SK-N-SH (cell line): Measurements from ENCODE around the gene PFKFB1. TPM values are rescaled to one million over a fixed set of nuclear protein-coding genes. Genes with fewer than 3 reads are reported as not detected.

Source experiments
- CTCF ChIA-PET: fragments of 300-600, 350-600 bp; formaldehyde crosslinking; extraction: SDS; loops from one replicate; lab custom pipeline; 2021; lab: Yijun Ruan, JAX
- POLR2A ChIA-PET: fragments of 350-600 bp; sonication (Branson Sonifier 250); formaldehyde crosslinking; extraction: SDS; loops from one replicate; lab custom pipeline; 2020; ENCODE audit warnings: antibody characterized with exemption, inconsistent platforms; lab: Yijun Ruan, JAX
- DNase-seq: peaks from one replicate; pipeline ENCODE4 v3.0.0; 2012
- H2AFZ ChIP-seq: fragments of 200-600 bp; sonication (generic); 2 replicates; pipeline ENCODE4 v1.8.1; 2016; ENCODE audit warnings: antibody characterized with exemption, mild to moderate bottlenecking, low read depth
- H3F3A ChIP-seq: fragments of 200-600 bp; sonication (generic); replicated peaks from 2 replicates; pipeline ENCODE3; 2016; ENCODE audit warnings: antibody characterized with exemption, mild to moderate bottlenecking; ENCODE audit not compliant: insufficient read depth
- H3K27ac ChIP-seq, 2 experiments: fragments of 200-500 bp in 1 of 2; fragments of 200-600 bp in 1 of 2; sonication (Bioruptor generic) in 1 of 2; sonication (generic), shearing (Covaris generic) in 1 of 2; 2 replicates each; pipeline versions ENCODE4 v1.5.1 to v1.6.1; 2014 to 2016; ENCODE audit warnings: low read depth in 2 of 2, inconsistent platforms in 1 of 2, low read length in 1 of 2, mild to moderate bottlenecking in 1 of 2, mixed read lengths in 1 of 2
- H3K27me3 ChIP-seq: fragments of 200-600 bp; sonication (generic), shearing (Covaris generic); 2 replicates; pipeline ENCODE4 v1.6.1; 2016; ENCODE audit warnings: mixed run types; ENCODE audit not compliant: insufficient read depth
- H3K36me3 ChIP-seq, 2 experiments: fragments of 200-500 bp in 1 of 2; fragments of 200-600 bp in 1 of 2; sonication (Bioruptor generic) in 1 of 2; sonication (generic) in 1 of 2; replicated peaks in 1 of 2; 2 replicates each; pipeline versions ENCODE3 to v1.5.1; 2014 to 2016; ENCODE audit warnings: low read length in 1 of 2, mild to moderate bottlenecking in 1 of 2; ENCODE audit not compliant: insufficient read depth in 2 of 2, control insufficient read depth in 1 of 2
- H3K4me1 ChIP-seq, 2 experiments: fragments of 200-500 bp in 1 of 2; fragments of 200-600 bp in 1 of 2; sonication (Bioruptor generic) in 1 of 2; sonication (generic), shearing (Covaris generic) in 1 of 2; 2 replicates each; pipeline versions ENCODE4 v1.5.1 to v1.6.1; 2014 to 2016; ENCODE audit warnings: low read depth in 1 of 2, low read length in 1 of 2, mixed run types in 1 of 2; ENCODE audit not compliant: insufficient read depth in 2 of 2, control insufficient read depth in 1 of 2
- H3K4me2 ChIP-seq: fragments of 200-600 bp; sonication (generic), shearing (Covaris generic); 2 replicates; pipeline ENCODE4 v1.6.1; 2017; ENCODE audit warnings: mixed run types
- H3K4me3 ChIP-seq, 2 experiments: fragments of 200-500 bp in 1 of 2; fragments of 200-600 bp in 1 of 2; sonication (Bioruptor generic) in 1 of 2; sonication (generic), shearing (Covaris generic) in 1 of 2; 2 replicates each; pipeline versions ENCODE4 v1.5.1 to v1.8.1; 2014 to 2016; ENCODE audit warnings: low read depth in 2 of 2, inconsistent platforms in 1 of 2, low read length in 1 of 2, mild to moderate bottlenecking in 1 of 2, mixed read lengths in 1 of 2, moderate library complexity in 1 of 2
- H3K79me2 ChIP-seq: fragments of 200-600 bp; sonication (generic); 2 replicates; pipeline ENCODE4 v1.8.1; 2017; ENCODE audit warnings: mild to moderate bottlenecking; ENCODE audit not compliant: insufficient read depth
- H3K9ac ChIP-seq: fragments of 200-600 bp; sonication (generic); 2 replicates; pipeline ENCODE4 v1.6.1; 2017; ENCODE audit warnings: mixed run types
- H3K9me2 ChIP-seq: fragments of 200-600 bp; sonication (generic); 2 replicates; pipeline ENCODE4 v1.6.1; 2017; ENCODE audit warnings: mixed run types
- H3K9me3 ChIP-seq: fragments of 200-600 bp; sonication (generic); 2 replicates; pipeline ENCODE4 v1.6.1; 2017; ENCODE audit warnings: mixed run types, mild to moderate bottlenecking, moderate library complexity
- H4K20me1 ChIP-seq: fragments of 200-600 bp; sonication (generic); 2 replicates; pipeline ENCODE4 v1.6.1; 2017; ENCODE audit warnings: mild to moderate bottlenecking, mixed run types; ENCODE audit not compliant: insufficient read depth
- CHD2 ChIP-seq: fragments of 150-350 bp; IDR thresholded peaks from 2 replicates; pipeline ENCODE4 v1.6.1; 2018; ENCODE audit warnings: low read length; ENCODE audit not compliant: partially characterized antibody
- ELF1 ChIP-seq: IDR thresholded peaks from 2 replicates; pipeline ENCODE4 v1.4.0; 2012
- EZH2phosphoT487 ChIP-seq: fragments of 200-600 bp; sonication (generic); IDR thresholded peaks from 2 replicates; pipeline ENCODE4 v1.6.1; 2017; ENCODE audit warnings: low read depth, mixed run types, mild to moderate bottlenecking, antibody characterized with exemption, moderate library complexity, borderline replicate concordance
- FOXJ3 ChIP-seq: sonication (generic); formaldehyde crosslinking; IDR thresholded peaks from 2 replicates; pipeline ENCODE4 v1.5.1; 2020; ENCODE audit warnings: mild to moderate bottlenecking, missing genetic modification reagents
- FOXM1 ChIP-seq: IDR thresholded peaks from 2 replicates; pipeline ENCODE4 v1.4.0; 2012; ENCODE audit warnings: low read depth, mild to moderate bottlenecking
- GATA2 ChIP-seq: sonication (generic); formaldehyde crosslinking; IDR thresholded peaks from 2 replicates; pipeline ENCODE4 v1.5.0; 2020; ENCODE audit warnings: mild to moderate bottlenecking, missing genetic modification reagents
- MEF2A ChIP-seq: IDR thresholded peaks from 2 replicates; pipeline ENCODE4 v1.4.0; 2012; ENCODE audit warnings: low read depth, borderline replicate concordance
- NRF1 ChIP-seq: IDR thresholded peaks from 2 replicates; pipeline ENCODE4 v1.6.1; 2012; ENCODE audit warnings: low read depth, mild to moderate bottlenecking, low read length
- POLR2AphosphoS5 ChIP-seq: IDR thresholded peaks from 2 replicates; pipeline ENCODE4 v1.6.1; 2012; ENCODE audit warnings: low read depth, low read length
- RCOR1 ChIP-seq: fragments of 150-350 bp; IDR thresholded peaks from 2 replicates; pipeline ENCODE4 v1.6.1; 2017; ENCODE audit warnings: antibody characterized with exemption, low read length
- SIN3A ChIP-seq: IDR thresholded peaks from 2 replicates; pipeline ENCODE4 v1.6.1; 2012; ENCODE audit warnings: low read depth, mild to moderate bottlenecking, low read length, moderate library complexity, borderline replicate concordance
- TAF1 ChIP-seq: IDR thresholded peaks from 2 replicates; pipeline ENCODE4 v1.6.1; 2012; ENCODE audit warnings: low read depth, mild to moderate bottlenecking, low read length, moderate library complexity, borderline replicate concordance
- TEAD4 ChIP-seq: IDR thresholded peaks from 2 replicates; pipeline ENCODE4 v1.4.0; 2012; ENCODE audit warnings: mild to moderate bottlenecking, borderline replicate concordance; ENCODE audit not compliant: insufficient read depth
- WGBS: methylation state at CpG from one replicate; pipeline ENCODE4 v1.1.6; 2017; ENCODE audit warnings: low lambda C conversion rate; 5-methylcytosine and 5-hydroxymethylcytosine counted together
- polyA plus RNA-seq, 3 experiments: library from polyadenylated mRNA; depleted of rRNA; stranded (reverse); fragments of >200 nt; gene quantifications; 2 replicates each; pipeline ENCODE4 v1.2.3, GENCODE V29; 2012
- TF ChIP-seq, protein P1 (sequence below): IDR thresholded peaks from 2 replicates; pipeline ENCODE4 v1.4.0; 2012; ENCODE audit warnings: low read depth, borderline replicate concordance
- TF ChIP-seq, protein P2 (sequence below): IDR thresholded peaks from 2 replicates; pipeline ENCODE4 v1.4.0; 2012; ENCODE audit warnings: low read depth, borderline replicate concordance
- TF ChIP-seq, protein P3 (sequence below): fragments of 150-350 bp; IDR thresholded peaks from 2 replicates; pipeline ENCODE4 v1.6.1; 2016; ENCODE audit warnings: mild to moderate bottlenecking, low read depth, low read length

Gene PFKFB1
- polyA plus RNA-seq, 1 of the 3 experiments (the other 2 are of a cell fraction): 0.12 TPM

DNA sequence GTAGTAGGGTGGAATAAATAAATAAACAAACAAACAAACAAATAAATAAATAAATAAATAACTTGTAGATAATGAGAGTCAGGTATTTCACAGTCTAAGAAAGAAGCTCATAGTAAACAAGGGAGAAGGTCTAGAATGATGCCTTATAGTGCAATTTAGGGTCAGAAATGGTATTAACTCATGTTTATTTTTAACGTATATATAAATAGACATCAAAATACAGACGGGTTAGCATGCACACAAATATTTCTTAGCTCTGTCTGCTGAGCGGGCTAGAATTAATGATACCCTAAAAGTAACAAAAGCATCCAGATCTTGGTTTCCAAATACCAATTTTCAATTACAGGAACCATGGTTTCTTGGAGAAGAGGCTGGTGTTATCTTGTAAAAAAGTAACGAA is 16.6 kb downstream of the PFKFB1 start (continued):
- TF ChIP-seq TAF1 (no peak), FOXJ3 (CRISPR knock-in tag) (no peak)
- TF ChIP-seq, all 33 proteins: peak for 0

DNA sequence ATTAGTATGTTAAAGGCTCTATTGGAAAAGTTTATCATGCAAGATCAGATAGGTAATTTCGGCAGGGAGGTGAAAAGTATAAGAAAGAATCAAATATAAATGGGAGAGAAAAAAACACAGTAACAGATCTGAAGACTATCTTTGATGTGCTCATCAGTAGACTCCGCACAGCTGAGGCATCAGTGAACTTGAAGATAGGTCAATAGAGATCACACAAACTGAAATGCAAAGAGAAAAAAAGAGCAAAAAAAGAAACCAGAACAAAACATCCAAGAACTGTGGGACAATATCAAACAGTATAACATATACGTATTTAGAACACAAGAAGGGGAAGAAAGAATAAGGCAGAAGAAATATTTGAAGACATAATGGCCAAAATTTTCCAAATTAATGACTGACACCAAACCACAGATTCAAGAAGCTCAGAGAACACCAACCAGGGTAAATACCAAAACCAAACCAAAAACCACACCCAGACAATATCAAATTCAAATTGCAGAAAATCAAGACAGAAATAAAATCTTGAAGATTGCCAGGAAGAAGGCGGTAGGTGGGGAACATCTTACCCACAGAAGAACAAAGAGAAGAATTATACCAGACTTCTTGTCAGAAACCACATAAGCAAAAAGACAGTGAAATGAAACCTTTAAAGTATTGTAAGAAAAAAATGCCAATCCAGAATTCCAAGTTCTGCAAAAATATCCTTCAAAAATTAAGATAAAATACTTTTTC is 29.1 kb downstream of the PFKFB1 start:
- Histone ChIP-seq H3K4me2 (no peak overlapping the region), H2AFZ (no peak overlapping the region), H3K4me1 (no peaks in the 10 kb centered on the region), H3K27ac (no peak overlapping the region), H3K9ac (no peak overlapping the region), H3K9me3 (no peaks in the 10 kb centered on the region)
- DNase-seq: no peak
- ChIA-PET CTCF (no interaction called here), POLR2A (no interaction called here)
- no peak for TF ChIP-seq EZH2phosphoT487
- no peak for TF ChIP-seq CHD2
- TF ChIP-seq FOXM1: no peak
- no peak for TF ChIP-seq TEAD4
- TF ChIP-seq, protein P1, sequence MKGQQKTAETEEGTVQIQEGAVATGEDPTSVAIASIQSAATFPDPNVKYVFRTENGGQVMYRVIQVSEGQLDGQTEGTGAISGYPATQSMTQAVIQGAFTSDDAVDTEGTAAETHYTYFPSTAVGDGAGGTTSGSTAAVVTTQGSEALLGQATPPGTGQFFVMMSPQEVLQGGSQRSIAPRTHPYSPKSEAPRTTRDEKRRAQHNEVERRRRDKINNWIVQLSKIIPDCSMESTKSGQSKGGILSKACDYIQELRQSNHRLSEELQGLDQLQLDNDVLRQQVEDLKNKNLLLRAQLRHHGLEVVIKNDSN: no peak
- TF ChIP-seq, protein P2, sequence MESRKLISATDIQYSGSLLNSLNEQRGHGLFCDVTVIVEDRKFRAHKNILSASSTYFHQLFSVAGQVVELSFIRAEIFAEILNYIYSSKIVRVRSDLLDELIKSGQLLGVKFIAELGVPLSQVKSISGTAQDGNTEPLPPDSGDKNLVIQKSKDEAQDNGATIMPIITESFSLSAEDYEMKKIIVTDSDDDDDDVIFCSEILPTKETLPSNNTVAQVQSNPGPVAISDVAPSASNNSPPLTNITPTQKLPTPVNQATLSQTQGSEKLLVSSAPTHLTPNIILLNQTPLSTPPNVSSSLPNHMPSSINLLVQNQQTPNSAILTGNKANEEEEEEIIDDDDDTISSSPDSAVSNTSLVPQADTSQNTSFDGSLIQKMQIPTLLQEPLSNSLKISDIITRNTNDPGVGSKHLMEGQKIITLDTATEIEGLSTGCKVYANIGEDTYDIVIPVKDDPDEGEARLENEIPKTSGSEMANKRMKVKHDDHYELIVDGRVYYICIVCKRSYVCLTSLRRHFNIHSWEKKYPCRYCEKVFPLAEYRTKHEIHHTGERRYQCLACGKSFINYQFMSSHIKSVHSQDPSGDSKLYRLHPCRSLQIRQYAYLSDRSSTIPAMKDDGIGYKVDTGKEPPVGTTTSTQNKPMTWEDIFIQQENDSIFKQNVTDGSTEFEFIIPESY: no peak
- no peak for TF ChIP-seq SIN3A
- TF ChIP-seq POLR2AphosphoS5: no peak
- TF ChIP-seq NRF1: no peak
- TF ChIP-seq GATA2 (CRISPR knock-in tag): no peak
- no peak for TF ChIP-seq RCOR1
- TF ChIP-seq, protein P3, sequence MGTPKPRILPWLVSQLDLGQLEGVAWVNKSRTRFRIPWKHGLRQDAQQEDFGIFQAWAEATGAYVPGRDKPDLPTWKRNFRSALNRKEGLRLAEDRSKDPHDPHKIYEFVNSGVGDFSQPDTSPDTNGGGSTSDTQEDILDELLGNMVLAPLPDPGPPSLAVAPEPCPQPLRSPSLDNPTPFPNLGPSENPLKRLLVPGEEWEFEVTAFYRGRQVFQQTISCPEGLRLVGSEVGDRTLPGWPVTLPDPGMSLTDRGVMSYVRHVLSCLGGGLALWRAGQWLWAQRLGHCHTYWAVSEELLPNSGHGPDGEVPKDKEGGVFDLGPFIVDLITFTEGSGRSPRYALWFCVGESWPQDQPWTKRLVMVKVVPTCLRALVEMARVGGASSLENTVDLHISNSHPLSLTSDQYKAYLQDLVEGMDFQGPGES: no peak
- no peak for TF ChIP-seq MEF2A
- TF ChIP-seq ELF1: no peak
- TF ChIP-seq, all 33 proteins: peak for 0
- peaks cover 5% of the 10 kb centered on the region; the same call in 1 of the 2 replicates for H3K9me2 ChIP-seq
- 30% methylated on average over 4 of the region's 4 CpGs for WGBS
- no peaks in the 10 kb centered on the region for H3K27me3 ChIP-seq
- no peaks in the 10 kb centered on the region for H4K20me1 ChIP-seq
- H3K79me2 ChIP-seq: no peaks in the 10 kb centered on the region
- no peaks in the 10 kb centered on the region for H3K36me3 ChIP-seq
- no peak overlapping the region for H3K4me3 ChIP-seq
- no peaks in the 10 kb centered on the region for H3F3A ChIP-seq
